HG02610 (cell line): ENCODE results near the gene ADGRL3.
A peak's percentile ranks its signal among the peaks of the same experiment; 100 is the strongest.
"Not testable (repeated sequence)": the region's sequence is repeated elsewhere in the genome, so short reads cannot be mapped to it uniquely, and the experiment has no call there.

Experiments used
- ATAC-seq: cut with Tn5 transposase; IDR thresholded peaks from one replicate; pipeline ENCODE4 v1.9.1; 2021; ENCODE audit warnings: mild to moderate bottlenecking, moderate library complexity; ENCODE audit not compliant: unreplicated experiment

ADGRL3 gene

DNA sequence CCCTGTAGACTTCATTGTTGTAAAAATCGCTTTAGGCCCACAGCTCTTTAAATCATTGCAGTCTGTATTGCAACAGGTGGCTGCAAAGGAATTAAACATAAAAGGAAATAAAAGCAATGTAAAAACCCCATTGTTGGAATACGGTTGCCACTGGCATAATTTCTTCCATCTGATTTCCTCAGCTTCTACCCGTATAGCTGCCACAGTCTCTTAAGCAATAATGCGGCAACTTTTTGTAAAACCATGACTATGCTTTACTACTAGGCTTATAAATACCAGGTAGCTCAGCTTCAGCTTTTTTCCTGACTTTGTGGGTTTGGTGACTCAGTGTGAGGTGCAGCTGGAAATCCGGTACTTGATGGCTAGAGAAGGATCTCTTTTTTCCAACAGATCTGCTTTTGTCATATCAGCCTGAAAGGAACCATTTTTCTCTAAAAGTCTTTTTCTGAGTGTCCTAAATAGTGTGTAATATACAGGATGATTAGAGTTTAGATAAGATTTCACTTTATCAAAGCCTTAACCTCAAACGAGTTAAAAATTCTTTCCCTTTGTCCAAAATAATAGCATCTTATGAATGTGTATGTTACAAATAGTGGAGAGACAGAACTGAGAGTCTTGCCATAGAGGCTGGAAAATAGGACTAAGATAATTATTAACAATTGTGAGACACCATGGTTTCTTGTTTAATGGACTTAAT, 268.0 kb downstream of the ADGRL3 start:
- no peak for ATAC-seq

DNA sequence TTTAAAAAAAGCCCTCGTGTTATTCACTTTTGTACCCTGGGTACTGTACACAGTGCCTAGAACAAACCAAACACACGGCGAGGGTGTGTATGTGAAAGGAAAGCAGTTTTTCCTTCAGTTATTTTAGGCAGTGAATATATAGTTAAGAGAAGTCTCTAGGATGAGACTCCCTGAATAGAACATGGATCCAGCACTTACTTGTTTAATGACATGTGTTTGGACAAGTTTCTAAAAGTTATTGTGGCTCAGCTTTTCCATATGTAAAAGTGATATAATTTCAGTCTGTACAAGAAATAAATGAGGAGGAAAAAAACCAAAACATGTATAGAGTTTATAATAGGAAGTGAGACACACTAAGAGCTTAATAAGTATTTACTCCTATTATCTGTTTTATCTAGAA, 273.2 kb downstream of the ADGRL3 start:
- no peak for ATAC-seq

DNA sequence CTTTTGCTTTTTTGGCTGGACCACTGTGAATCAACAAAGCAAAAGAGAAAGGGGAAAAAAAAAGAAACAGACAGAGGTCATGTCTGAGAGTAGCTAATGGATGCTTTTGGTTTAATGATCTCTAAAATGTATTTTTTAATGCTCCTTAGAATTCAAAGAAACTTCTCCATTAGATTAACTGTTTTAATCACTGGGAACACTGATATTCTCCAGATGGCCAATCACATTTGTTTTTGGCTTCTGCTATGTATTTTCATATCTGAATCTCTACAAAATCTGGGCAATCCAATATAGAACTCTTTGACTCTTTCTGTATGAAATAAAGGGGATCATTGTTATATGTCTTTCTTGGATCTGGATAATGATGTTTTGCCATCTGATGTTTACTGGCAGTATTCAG, 278.2 kb downstream of the ADGRL3 start:
- no peak for ATAC-seq

DNA sequence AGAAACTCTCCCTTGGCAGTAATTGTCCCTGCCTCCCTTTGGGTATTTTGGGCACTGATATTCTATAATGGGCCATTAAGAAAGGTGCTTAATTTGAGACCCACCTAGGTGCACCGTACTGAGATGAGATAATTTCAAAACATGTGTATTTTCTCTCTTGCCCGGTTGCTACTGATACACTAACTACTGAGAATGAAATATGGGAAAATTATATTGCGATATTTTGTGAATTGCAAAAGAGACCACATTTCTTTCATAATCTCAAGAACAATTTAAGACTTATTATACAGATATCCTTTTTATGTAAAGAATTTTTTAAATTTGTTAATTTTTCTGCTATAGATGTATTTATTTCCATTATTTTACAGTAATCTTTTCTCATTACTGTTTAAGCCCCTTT, 284.9 kb downstream of the ADGRL3 start:
- no peak for ATAC-seq

DNA sequence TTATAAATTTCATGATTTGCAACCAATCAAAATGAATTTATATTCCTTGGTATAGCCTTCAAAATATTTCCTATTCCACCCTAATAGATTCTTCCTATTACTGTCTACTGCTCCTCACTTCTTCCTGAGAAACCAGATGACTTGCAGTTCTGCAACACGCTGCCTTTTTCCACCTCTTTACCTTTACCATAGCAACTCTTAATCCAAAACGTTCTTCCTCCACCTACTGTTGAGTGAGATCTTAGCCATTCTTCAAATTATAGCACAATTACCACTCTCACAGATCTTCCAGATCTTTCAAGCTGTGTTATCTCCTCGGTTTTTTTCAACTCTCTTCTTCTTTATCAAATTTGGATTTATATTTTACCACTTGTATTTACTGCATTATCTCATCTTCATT, 289.8 kb downstream of the ADGRL3 start:
- no peak for ATAC-seq

DNA sequence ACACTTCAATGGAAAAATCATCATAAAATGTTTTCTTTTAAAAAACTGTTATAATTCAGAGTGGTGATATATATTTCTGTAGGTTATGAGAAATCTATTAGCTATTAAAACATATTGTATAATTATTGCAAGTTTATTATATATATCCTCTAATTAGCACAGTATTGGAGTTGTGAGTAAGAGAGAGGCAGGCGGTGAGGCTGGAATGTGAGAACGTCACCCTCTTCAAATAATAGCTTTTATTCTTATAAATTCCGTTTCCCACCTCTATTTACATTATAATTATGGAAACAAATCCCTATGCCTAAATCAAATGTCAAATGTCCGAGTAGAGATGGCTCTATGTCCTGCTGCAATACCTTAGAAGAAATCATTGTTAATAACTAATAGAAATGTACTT, 292.9 kb downstream of the ADGRL3 start:
- no peak for ATAC-seq

DNA sequence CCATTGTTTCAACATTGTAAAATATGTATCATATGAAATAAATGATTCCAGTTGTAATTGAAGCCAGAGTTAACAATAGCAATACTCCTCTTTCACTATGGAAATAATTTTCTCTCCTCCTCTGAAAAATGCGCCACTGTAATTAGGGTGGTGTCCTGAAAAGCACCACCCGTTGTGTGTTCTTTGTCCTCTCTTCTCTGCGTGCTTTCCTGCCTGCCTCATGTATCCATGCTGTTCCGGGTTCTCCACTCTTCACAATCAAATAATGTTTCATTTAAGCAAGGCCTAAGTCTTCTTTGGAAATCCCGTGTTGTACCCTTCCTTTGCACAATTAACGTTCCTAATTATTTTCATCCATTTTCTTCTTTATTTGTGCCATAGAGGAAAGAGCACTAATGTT, 293.3 kb downstream of the ADGRL3 start:
- no peak for ATAC-seq

DNA sequence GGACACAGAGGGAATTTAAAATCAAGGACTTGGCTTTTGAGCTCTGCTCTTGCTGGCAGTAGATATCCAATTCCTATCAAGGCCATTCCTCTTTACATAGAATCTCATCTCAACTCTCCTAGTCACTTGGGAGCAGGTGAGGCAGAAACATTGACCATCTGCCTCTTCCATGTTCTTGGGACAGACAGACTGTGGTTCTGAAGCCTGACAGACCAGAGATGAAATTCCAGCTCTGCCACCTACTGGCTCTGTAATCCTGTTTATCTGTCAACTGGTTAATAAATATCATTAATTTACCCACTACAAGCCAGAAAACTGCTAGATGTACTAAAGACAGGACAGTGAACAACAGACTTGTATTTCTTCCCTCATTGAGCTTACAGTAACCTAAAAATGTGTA, 300.8 kb downstream of the ADGRL3 start:
- no peak for ATAC-seq

DNA sequence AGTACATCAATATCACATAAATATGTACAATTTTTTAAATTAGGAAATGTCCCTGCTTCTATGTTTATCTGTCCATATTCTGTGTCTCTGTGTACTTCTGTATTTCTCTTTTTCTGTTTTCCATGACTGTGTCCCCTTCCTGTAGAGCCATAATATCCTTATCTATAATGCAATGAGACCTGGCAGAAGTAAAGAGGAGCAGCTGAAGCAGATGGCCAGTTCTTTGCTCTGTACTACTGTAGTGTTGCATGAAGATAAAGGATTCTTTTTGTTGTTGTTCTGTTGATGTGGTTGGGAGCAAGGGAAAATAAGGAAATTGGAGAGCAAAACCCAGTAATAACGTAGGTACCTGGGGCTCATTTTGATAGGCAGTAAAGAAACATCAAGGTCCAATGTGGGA, 301.7 kb downstream of the ADGRL3 start:
- no peak for ATAC-seq

DNA sequence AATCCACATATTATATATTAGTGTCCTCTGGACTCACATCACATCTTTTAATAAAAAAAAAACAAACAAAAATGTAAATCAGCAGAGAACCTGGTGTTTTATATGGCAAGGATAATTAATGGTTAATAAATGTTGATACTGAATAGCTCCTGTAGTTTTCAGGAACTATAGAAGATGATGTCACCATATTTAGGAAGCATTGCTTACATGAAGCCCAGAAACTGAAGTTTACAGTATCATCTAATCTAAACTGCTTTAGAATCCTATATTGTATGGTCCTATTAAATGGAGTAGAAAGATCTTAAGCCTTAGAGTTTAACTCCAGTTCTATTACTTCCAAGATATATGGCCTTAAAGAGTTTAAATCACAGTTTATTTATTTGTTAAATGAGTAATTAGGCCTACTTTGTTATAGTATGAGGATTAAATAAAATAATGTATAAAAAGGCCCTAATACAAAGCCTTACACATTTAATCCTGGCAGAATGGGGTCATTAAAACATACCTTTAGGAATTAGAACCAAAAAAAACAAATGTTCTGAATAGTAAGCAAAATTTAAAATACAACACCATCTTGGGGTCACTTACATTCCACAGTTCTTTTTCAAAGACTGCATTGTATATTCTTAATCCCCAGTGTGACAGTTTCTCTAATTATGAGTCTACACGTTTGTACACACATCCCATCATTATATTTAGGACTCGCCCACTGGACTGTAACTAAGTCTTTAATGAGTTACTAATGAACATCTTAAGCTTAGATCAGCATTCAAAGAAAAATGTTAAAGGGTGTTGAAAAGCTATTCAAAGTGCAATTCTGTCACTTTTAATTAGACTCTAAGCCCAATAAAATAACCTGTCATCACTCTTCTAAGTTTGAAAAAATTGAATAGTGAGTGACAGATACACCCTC, 305.9 kb downstream of the ADGRL3 start:
- no peak for ATAC-seq

DNA sequence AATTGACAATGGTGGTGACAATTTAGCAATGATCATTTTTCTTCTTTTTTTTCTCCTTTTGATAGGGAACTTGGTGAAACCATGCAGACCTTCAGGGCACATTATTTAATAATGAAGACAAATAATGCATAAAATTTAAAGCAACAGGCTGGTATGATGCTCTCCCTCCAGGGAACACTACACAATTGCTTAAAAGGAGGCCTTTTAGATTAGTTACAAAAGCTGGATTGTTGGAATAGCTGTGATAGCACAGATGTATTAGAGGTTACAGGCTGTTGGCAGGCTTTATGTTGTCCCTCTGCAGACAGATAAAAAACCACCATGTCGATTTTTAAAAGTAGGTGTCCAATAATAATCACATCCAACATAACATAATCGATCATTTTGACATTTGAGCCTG, 307.0 kb downstream of the ADGRL3 start:
- no peak for ATAC-seq

DNA sequence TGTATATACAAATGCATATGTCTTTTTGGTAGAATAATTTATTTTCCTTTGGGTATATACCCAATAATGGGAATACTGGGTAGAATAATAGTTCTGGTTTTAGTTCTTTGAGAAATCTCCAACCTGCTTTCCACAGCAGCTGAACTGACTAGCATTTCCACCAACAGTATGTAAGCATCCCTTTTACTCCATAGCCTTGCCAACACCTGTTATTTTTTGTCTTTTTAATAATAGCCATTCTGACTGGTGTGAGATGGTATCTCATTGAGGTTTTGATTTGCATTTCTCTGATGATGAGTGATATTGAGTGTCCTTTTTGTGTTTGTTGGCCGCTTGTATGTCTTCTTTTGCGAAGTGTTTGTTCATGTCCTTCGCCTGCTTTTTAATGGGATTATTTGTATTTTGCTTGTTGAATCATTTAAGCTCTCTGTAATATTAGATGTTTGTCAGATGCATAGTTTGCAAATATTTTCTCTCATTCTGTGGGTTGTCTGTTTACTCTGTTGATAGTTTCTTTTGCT, 309.7 kb downstream of the ADGRL3 start:
- not testable (repeated sequence) for ATAC-seq

DNA sequence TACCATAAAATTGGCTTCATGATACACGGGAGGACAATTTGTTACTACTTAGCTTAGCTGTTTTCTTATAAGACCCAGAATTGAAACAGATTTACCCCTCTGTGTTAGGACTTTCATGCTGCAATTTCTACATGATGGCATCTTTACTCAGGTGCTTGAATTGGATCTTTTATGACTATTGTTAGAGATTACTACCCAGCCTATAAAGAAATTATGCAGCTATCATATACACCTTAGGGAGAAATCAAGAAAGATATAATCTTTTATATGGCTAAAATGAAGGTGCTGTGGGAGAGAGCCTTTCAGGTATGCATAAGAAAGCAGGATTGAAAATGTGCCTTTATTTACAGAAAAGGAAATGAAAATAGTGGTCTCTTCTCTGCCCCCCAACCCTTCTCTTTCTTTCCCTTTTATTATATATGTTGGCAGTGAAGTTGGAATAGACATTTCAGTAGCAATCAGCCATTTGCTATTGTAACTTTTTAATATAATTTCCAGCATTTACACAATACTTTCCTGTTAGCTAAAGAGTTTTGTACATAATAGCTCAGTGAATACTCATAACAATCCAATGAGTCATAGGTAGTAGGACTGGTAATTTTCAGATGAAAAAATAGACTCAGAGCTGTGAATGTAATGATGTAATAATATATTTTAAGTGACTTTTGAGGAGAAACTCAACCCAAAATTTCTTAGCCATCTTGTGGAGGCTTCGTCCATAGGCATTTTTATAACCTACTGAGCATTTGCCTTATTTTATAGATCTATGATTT, 311.8 kb downstream of the ADGRL3 start:
- ATAC-seq = peak; percentile 62

DNA sequence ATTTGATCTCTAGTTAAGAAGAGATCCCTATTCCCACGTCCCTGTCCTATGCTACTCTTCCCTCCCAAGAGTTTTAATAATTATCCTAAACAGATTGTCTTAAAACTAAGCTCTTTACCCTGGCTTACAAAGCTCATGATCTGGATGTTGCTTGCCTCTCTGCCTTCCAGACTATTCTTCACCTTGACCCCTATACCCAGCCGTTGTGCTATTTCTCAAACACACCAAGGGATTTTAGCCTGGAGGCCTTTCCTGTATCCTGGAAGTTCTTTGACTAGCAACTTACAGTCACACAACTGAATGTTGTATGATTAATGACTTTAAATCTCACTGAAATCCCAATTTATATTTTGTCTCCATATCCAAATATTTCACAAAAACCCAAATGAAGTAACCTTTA, 314.9 kb downstream of the ADGRL3 start:
- no peak for ATAC-seq

DNA sequence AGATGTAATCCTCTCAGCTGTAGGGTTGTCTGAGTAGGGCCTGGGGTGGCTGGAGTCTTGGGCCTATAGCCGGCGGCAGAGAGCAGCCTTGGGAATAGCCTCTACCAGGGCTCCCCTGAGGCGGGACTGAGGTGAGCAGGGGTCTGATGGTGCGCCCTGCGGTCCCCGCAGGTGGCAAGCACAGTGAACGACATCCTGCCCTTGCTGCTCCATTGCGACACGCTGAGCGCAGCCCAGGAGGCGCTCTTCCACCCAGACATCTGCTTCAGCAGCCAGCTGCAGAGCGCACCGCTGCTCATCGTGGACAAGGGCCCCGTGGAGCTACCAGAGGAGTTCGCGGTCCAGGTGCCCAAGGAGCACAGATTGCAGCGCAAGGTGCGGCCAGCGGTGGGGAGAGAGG, 317.0 kb downstream of the ADGRL3 start:
- no peak for ATAC-seq

DNA sequence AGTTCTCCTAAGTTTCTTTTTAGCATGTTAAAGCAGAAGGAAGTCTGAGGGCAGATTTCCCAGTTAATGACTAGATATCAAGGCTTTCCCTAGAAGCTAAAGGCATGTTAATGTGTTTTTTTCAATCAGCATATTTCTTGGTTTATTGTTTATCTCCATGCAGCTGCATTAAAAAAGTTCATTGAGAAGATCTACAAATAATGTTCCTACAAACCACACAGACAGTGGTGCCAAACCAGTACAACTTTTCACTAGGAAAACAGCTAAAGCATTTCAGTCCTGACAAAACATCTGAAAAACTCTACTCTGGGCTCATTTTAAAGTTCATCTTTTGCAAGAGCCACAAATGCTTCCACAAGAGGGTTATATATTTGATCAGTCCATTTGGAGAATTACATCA, 320.0 kb downstream of the ADGRL3 start:
- ATAC-seq = no peak

DNA sequence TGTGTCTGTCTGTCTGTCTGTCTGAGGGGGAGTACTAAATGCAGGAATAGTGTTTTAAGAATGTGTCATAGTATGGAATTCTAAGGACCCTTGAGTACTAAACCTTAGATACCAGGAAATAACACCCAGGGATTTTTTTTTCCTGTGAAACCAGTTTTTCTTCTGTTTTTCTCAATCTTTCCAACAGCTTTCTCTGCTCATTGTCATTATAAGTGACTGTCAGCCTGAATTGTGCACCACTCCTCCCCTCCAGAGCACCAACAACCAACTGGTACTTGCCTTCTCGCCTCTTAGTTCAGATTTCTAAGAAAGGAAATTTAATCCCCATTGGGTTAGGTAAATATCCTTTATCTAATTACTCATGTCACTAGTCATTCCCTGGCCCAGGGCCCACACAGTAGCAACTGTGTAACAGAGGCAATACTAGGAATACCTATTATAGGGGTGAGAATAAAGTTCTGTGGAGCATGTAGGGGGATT, 320.6 kb downstream of the ADGRL3 start:
- no peak for ATAC-seq

DNA sequence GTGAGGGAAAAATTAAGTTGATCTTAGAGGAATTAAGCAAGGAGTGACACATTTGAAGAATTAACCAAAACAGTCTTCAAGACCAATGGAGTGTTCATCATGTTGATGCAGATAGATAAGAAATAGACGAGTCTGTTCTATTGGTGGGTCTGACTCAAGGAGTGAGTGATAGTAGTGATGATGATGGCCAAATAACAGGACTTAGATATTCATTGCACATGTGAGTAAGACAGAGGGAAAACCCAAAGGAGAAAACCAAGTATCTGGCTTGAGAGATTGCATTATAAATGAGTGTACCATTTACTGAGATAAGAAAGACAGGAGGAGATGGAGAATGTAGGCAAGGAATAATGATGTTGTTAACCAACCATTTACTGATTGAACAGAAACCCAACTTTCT, 321.3 kb downstream of the ADGRL3 start:
- ATAC-seq = no peak

DNA sequence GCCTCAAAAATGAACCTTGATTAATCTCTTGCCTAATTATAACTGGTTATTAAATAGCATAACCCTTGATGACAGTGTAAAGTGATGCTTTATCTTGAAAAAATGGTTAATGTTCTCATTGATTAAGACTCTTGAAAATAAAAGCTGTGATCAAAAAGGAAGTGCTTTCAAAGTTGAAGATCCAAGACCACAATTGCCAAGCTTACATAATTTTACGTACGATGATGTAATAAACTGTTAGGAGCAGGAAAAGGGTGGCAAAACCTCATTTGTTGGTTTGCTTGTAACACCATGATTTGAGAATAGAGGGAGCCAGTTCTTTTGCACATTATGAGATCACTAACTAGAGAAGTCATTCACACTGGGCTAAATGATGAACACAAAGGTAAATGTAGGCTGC, 322.2 kb downstream of the ADGRL3 start:
- ATAC-seq = no peak

DNA sequence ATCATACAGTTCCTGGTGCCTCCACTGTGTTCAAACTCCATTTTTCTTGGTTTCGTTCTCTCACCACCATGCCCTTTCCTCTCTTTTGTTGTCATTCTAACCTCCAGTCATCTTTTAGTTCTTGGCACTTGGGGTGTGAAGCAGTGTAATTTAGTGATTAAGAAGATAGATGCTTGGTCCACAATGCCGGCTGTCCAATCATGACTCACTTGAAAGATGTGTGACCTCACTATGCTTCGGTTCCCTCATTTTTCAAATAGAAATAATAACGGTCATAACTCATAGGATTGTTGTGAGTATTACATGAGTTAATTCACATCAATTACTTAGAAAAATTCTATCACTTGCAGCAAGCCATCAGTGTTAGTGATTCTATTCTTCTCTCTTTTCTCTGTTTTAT, 327.8 kb downstream of the ADGRL3 start:
- ATAC-seq = no peak

DNA sequence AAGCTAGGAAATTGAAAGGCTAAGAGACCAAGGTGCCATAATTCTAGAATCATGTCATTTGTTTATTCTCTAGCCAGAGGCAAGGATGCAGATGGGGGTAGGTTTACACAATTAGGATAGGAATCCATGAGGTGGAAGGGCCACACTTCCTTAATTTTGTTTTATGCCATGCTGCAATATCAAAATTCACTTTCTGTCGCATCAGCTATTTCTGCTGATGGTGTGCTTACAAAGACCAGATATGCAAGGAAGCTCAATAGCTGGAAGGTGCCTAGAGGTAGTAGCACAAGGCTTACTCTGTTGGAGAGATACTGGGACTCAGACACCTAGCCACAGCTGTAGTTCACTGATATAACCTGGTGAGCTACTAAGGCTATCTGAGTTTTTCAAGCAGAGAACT, 328.5 kb downstream of the ADGRL3 start:
- ATAC-seq = no peak
